Measurements from ENCODE around the gene TDO2.

The TDO2 gene

DNA sequence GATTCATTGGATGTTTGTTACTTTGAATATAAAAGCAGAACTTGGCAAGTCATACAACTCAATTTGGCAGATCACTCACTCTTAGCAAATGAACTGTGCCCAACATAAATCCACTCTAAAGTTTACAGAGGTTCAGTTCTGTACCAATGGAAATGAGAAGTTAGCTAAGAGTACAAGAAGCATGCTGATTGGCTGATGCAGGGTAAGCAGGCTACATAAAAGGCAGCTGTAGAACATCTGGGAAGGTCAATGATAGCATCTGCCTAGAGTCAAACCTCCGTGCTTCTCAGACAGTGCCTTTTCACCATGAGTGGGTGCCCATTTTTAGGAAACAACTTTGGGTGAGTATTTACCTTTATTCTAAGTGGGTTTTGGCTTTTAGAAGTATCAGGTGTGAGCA is at the start of gene TDO2:
TDO2 (plus strand) TSS at position 244 of the 400 bp plus-strand sequence; CDS start at position 307, 63 bp downstream.
- peaks cover 2% of the 10 kb centered on the region for H3K27me3 Mint-ChIP-seq
- no peaks in the 10 kb centered on the region for H3K4me1 Mint-ChIP-seq (ENCODE audit: low read depth)
- H3K36me3 Mint-ChIP-seq, result no peaks in the 10 kb centered on the region
- no peak within 1 kb of the TSS for H3K27ac Mint-ChIP-seq
- no peak within 1 kb of the TSS for H3K4me3 Mint-ChIP-seq
- H3K9me3 Mint-ChIP-seq (ENCODE audit: low read depth), result no peaks in the 10 kb centered on the region

DNA sequence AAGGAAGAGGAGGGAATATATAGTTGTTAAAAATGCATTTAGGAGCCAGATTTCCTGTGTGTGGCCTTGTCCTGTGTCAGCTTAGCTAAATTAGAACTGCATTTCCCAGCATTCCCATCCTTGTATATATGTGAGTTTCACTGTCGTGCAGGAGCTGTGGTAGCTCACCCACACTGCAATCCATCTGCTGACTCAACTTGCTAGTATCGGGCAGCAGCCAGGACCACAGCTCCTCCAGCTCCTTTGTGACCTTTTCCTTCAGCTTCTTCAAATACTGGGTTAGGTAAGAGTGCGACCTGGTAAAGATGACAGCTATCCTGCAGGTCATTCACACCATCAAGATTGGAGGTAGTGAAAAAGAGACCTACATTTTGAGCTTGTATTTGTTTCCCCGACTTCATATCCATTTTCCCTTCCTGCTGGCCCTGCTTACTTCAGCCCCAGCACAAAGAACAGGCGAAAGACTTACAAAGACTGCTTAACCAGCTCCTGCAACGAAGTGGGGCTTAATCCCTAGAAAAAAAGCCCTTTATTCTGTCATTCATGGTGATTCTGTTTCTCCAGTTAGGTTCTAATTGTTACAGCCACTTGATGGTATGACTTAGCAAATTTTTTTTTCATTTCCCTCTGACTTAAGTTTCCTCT is 48.8 kb upstream of the TDO2 start:
- no peak overlapping the region for H3K4me3 Mint-ChIP-seq
- H3K27me3 Mint-ChIP-seq, result peaks cover 5% of the 10 kb centered on the region
- H3K36me3 Mint-ChIP-seq, result no peaks in the 10 kb centered on the region
- H3K27ac Mint-ChIP-seq, result no peak overlapping the region
- no peaks in the 10 kb centered on the region for H3K4me1 Mint-ChIP-seq (ENCODE audit: low read depth)
- no peaks in the 10 kb centered on the region for H3K9me3 Mint-ChIP-seq (ENCODE audit: low read depth)

DNA sequence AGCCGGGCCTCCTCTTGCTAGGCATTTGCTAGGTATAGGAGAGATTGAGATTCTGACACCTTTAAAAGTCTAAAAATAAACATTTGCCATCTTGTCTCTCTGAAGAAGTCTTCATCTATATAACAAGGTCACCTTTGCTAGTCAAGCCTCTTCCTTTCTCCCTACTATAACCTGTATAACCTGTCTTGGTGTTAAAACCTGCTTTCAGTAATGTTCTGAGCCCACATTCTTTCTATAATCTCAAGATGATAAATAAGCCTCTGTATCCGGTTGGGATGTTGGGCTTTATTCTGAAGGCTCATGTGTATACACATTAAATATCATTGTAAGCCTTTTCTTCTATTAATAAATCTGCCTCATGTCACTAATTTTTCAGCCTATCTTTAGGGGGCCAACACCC is 47.6 kb upstream of the TDO2 start:
- Mint-ChIP-seq H3K36me3 (no peaks in the 10 kb centered on the region), H3K9me3 (ENCODE audit: low read depth) (no peaks in the 10 kb centered on the region), H3K4me3 (no peak overlapping the region), H3K27ac (no peak overlapping the region), H3K4me1 (ENCODE audit: low read depth) (no peaks in the 10 kb centered on the region), H3K27me3 (peaks cover 5% of the 10 kb centered on the region)

DNA sequence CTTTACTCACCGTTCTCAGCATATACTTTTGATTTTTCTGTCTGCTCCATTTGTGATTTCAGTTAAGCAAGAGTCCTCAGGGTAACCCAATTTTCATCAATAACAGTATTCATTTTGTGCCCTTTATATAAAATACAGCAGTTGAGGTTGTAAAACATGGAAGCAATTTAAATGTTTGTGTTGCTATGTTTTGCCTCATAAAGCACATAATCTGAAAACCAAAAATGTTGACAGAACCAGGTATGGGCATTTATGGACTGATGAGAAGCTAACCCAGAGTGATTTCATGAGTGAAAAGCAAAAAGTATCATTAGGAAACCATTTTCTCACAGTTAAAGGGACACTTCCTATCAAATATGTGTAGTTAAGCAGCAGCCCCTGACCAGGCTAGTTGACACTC is 37.3 kb upstream of the TDO2 start, which contains the start of gene ASIC5:
ASIC5 (minus strand) TSS at position 101 of the 400 bp plus-strand sequence; CDS start at position 50, 51 bp downstream.
- H3K4me3 Mint-ChIP-seq, result no peak within 1 kb of the TSS
- no peak within 1 kb of the TSS for H3K27ac Mint-ChIP-seq
- H3K4me1 Mint-ChIP-seq (ENCODE audit: low read depth), result no peaks in the 10 kb centered on the region
- H3K36me3 Mint-ChIP-seq, result no peaks in the 10 kb centered on the region
- no peaks in the 10 kb centered on the region for H3K9me3 Mint-ChIP-seq (ENCODE audit: low read depth)
- H3K27me3 Mint-ChIP-seq, result no peaks in the 10 kb centered on the region

DNA sequence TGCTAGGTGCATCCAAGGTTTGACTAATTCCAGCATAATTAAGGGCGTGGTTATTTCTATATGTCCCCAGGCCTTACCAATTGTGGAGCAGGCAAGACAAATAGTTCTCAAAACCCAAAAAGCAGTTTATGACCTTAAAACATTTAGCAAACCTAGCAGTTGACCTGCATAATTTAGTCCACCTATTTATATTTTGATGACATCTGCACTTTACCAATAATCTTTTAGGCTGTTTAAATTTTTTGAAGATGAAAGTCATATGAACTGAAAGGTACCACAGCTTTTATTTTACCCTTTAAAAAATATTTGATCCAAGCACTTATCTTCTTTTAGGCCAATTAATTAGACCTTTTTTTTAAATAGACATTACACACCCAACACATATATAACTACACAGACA is 27.6 kb upstream of the TDO2 start:
- Mint-ChIP-seq H3K4me1 (ENCODE audit: low read depth) (no peaks in the 10 kb centered on the region), H3K4me3 (no peak overlapping the region), H3K27ac (no peak overlapping the region), H3K27me3 (no peaks in the 10 kb centered on the region), H3K9me3 (ENCODE audit: low read depth) (no peaks in the 10 kb centered on the region), H3K36me3 (no peaks in the 10 kb centered on the region)

DNA sequence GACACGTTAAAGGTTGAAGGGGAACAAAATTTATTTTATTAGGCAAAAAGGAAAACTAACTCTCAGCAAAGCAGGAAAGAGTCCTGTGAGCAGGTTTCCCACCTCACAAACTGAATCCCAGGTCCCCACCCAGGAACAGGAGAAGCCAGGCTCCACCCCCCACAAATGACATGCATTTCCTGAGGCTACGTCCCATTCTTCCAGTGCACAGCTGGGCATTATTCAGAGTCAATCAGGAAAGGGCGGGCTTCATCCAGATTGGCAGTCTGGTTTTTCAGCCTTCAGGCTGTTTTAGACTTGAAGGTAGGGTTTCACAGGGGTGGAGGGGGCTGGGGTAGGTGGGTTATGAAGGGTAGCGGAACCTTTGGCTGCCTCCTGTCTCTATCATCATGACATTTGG is 25.5 kb upstream of the TDO2 start:
- H3K27me3 Mint-ChIP-seq, result no peaks in the 10 kb centered on the region
- no peaks in the 10 kb centered on the region for H3K9me3 Mint-ChIP-seq (ENCODE audit: low read depth)
- no peaks in the 10 kb centered on the region for H3K4me1 Mint-ChIP-seq (ENCODE audit: low read depth)
- no peaks in the 10 kb centered on the region for H3K36me3 Mint-ChIP-seq
- no peak overlapping the region for H3K27ac Mint-ChIP-seq
- no peak overlapping the region for H3K4me3 Mint-ChIP-seq

DNA sequence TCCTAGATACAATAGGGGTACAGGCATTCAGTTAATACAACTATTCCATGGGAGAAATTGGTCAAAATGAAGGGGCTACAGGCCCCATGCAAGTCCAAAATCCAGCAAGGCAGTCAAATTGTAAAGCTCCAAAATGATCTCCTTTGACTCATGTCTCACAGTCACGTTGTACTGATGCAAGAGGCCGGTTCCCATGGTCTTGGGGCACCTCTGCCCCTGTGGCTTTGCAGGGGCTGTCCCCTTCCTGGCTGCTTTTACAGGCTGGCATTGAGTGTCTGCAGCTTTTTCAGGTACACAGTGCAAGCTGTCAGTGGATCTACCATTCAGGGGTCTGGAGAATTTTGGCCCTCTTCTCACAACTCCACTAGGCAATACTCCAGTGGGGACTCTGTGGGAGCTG is 24.9 kb upstream of the TDO2 start:
- H3K36me3 Mint-ChIP-seq, result no peaks in the 10 kb centered on the region
- no peaks in the 10 kb centered on the region for H3K27me3 Mint-ChIP-seq
- no peak overlapping the region for H3K4me3 Mint-ChIP-seq
- peaks cover 3% of the 10 kb centered on the region for H3K9me3 Mint-ChIP-seq (ENCODE audit: low read depth)
- no peaks in the 10 kb centered on the region for H3K4me1 Mint-ChIP-seq (ENCODE audit: low read depth)
- no peak overlapping the region for H3K27ac Mint-ChIP-seq

DNA sequence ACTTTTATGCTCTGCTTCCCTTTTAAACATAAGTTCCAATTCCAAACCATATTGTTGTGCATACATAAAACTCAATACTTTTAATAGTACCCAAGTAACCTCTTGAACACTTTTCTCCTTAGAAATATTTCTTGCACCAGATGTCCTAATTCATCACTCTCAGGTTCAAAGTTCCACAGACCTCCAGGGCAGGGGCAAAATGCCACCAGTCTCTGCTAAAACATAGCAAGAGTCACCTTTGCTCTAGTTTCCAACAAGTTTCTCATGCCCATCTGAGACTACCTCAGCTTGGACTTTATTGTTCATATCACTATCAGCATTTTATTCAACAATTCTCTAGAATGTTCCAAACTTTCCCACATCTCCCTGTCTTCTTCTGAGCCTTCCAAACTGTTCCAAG is 23.7 kb upstream of the TDO2 start:
- no peak overlapping the region for H3K27ac Mint-ChIP-seq
- H3K4me3 Mint-ChIP-seq, result no peak overlapping the region
- no peaks in the 10 kb centered on the region for H3K27me3 Mint-ChIP-seq

DNA sequence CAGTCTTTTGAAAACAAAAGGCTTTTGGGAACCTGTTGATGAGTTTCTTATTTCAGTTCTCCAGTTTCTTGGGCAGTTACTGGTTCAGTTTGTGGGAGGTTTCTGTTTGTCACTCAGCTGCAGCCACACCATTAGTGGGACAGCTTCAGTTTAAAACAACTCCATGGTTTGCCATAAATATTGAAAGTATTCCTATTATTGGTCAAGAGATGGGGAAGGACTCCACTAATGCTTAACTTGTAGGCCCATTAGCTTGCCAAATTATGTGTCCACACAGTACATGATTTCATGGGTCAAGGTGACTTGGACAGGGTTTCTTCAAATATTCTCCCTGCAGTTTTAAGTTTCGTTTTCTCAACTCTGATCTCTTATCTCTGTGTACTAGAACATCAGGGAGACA is 21.9 kb upstream of the TDO2 start:
- Mint-ChIP-seq H3K4me1 (ENCODE audit: low read depth) (no peaks in the 10 kb centered on the region), H3K36me3 (no peaks in the 10 kb centered on the region), H3K27ac (no peak overlapping the region), H3K9me3 (ENCODE audit: low read depth) (peaks cover 3% of the 10 kb centered on the region), H3K27me3 (no peaks in the 10 kb centered on the region), H3K4me3 (no peak overlapping the region)

More for the DNA sequence above, 23.7 kb upstream of the TDO2 start:
- no peaks in the 10 kb centered on the region for H3K36me3 Mint-ChIP-seq
- no peaks in the 10 kb centered on the region for H3K4me1 Mint-ChIP-seq (ENCODE audit: low read depth)
- peaks cover 3% of the 10 kb centered on the region for H3K9me3 Mint-ChIP-seq (ENCODE audit: low read depth)

DNA sequence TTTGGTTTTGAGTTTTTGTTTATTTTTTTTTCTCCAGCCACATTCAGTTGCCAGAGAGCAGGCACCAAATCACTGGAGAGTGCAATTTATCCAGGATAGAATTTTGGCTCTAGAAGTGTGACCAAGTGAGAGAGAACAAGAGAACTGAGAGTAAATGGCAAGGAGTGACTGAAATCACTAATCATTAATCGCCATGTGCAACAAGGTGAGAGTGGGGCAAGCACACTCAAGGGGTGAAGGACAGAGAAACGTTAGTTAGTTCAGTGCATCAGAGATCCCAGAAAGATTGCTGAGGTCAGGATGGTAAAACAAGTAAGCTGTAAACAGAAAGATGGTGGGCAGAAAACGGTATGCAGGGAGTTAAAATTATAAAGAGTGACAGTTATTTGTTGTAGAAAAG is 19.6 kb upstream of the TDO2 start:
- no peak overlapping the region for H3K27ac Mint-ChIP-seq

DNA sequence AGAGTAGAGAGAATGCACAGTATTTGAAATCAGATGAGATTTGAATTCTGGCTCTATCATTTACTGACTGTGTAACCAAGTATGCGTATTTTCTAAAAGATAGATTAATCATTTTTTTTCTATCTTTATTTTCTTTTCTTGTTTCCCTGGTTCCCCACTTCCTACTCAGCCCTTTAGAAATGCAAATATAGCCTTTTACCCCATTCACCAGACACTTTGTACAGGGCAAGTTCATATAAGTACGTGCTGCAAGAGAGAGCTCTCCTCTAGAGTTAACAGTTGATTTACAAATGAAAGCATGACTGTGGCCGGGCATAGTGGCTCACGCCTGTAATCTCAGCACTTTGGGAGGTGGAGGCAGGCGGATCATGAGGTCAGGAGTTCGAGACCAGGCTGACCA is 17.8 kb upstream of the TDO2 start:
- Mint-ChIP-seq H3K36me3 (no peaks in the 10 kb centered on the region), H3K27me3 (peaks cover 6% of the 10 kb centered on the region), H3K4me3 (no peak overlapping the region), H3K27ac (no peak overlapping the region), H3K9me3 (ENCODE audit: low read depth) (peaks cover 3% of the 10 kb centered on the region), H3K4me1 (ENCODE audit: low read depth) (no peaks in the 10 kb centered on the region)

More for the DNA sequence above, 19.6 kb upstream of the TDO2 start:
- H3K27me3 Mint-ChIP-seq, result peaks cover 1% of the 10 kb centered on the region
- H3K9me3 Mint-ChIP-seq (ENCODE audit: low read depth), result peaks cover 3% of the 10 kb centered on the region
- no peaks in the 10 kb centered on the region for H3K4me1 Mint-ChIP-seq (ENCODE audit: low read depth)
- H3K4me3 Mint-ChIP-seq, result no peak overlapping the region
- H3K36me3 Mint-ChIP-seq, result no peaks in the 10 kb centered on the region

DNA sequence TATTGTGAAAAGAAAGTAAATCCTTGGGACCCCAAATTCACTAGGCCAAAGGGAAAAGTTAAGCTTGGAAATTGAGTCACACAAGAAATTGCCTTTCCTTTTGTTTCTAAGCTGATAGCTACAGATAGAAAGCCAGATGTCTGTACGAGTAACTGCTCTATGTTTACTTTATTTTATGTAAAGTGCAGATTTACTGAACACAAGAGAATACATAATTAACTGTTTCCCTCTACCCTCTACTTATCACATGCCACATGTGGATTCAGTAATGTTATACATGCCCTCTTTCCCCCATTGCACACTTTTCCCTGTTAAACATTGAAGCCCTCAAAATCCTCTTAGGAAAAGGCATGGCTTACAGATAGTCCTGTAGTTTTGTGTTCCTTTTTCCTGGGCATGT is 16.5 kb upstream of the TDO2 start:
- Mint-ChIP-seq H3K4me1 (ENCODE audit: low read depth) (no peaks in the 10 kb centered on the region), H3K9me3 (ENCODE audit: low read depth) (peaks cover 6% of the 10 kb centered on the region), H3K27ac (no peak overlapping the region), H3K4me3 (no peak overlapping the region), H3K27me3 (peaks cover 10% of the 10 kb centered on the region), H3K36me3 (no peaks in the 10 kb centered on the region)

DNA sequence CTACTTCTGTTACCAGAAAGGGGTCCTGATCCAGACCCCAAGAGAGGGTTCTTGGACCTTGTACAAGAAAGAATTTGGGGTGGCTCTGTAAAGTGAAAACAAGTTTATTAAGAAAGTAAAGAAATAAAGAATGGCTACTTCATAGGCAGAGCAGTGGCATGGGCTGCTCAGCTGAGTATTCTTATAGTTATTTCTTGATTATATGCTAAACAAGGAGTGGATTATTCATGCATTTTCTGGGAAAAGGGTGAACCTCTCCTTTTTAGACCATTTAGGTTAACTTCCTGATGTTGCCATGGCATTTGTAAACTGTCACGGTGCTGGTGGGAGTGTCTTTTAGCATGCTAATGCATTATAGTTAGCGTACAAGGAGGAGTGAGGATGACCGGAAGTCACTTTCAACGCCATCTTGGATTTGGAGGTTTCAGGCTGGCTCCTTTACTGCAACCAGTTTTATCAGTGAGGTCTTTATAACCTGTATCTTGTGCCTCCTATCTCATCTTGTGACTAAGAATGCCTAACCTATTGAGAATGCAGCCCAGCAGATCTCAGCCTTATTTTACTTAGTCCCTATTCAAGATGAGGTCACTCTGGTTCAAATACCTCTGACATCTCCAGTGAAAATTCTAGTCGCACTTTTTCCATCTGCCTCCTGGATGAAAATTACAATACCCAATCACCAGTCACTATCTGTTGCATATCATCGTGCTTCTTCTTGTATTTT is 15.5 kb upstream of the TDO2 start:
- H3K4me3 Mint-ChIP-seq, result no peak overlapping the region
- no peaks in the 10 kb centered on the region for H3K4me1 Mint-ChIP-seq (ENCODE audit: low read depth)
- peaks cover 6% of the 10 kb centered on the region for H3K9me3 Mint-ChIP-seq (ENCODE audit: low read depth)
- H3K27ac Mint-ChIP-seq, result no peak overlapping the region
- H3K27me3 Mint-ChIP-seq, result peaks cover 11% of the 10 kb centered on the region
- H3K36me3 Mint-ChIP-seq, result no peaks in the 10 kb centered on the region

DNA sequence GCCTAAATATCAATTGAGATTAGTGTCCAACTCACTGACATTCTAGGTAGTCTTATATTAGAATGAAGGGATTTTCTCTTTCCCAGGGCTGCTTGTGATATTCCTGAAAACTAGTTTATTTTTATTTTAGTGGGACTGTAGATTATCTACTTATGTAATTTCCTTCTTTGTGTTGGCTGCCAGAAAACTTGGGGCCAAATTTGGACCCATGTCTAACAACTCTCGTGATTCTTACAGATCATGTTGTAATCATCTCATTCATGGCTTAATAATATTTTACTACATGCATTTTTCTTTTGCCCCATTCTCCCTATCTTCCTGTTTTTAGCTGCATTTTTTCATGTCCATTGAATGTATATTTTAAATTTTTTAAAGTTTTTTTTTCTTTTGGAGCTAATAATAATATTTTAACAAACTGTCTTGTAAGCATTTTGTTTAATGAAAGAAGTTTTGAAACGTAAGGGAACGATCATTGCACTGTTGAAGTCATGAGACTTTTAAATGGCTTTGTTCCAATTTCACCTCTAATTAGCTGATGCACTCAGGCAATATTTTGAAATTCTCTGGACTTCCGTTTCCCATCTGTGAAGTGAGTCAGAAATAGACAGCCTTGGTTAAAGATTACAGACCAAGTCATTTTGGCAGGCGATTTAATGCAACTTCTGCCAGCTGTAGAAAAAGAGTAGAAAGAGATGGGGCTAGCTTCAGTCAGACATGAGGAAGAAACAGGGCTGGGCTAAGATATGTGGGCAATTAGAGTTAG is 14.3 kb upstream of the TDO2 start:
- H3K4me1 Mint-ChIP-seq (ENCODE audit: low read depth), result no peaks in the 10 kb centered on the region
- no peaks in the 10 kb centered on the region for H3K36me3 Mint-ChIP-seq
- H3K9me3 Mint-ChIP-seq (ENCODE audit: low read depth), result peaks cover 3% of the 10 kb centered on the region
- H3K27ac Mint-ChIP-seq, result no peak overlapping the region
- no peak overlapping the region for H3K4me3 Mint-ChIP-seq
- peaks cover 11% of the 10 kb centered on the region for H3K27me3 Mint-ChIP-seq

DNA sequence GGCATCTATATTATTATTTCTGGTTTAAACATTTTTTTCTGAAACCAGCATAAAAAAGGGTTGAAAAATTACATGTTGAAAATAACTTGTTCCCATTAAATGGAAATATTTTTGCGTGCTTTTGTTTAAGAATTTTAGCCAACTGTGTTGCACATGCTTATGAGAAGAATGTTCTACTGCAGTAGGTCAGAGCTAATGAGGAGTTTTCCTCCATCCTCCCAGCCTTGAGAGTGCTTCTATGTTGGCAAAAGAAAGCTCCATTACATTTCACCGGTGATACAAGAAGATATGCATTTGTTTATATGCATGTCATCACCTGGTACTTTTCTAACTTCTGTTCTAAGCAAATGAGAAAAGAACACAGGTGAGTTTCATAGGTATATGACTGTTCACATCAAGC is 13.6 kb upstream of the TDO2 start:
- H3K27me3 Mint-ChIP-seq, result peaks cover 11% of the 10 kb centered on the region
- no peaks in the 10 kb centered on the region for H3K36me3 Mint-ChIP-seq
- peaks cover 3% of the 10 kb centered on the region for H3K9me3 Mint-ChIP-seq (ENCODE audit: low read depth)
- no peaks in the 10 kb centered on the region for H3K4me1 Mint-ChIP-seq (ENCODE audit: low read depth)
- no peak overlapping the region for H3K27ac Mint-ChIP-seq
- H3K4me3 Mint-ChIP-seq, result no peak overlapping the region
